ENCODE results near the gene QRICH2.
"Not testable (repeated sequence)": the region's sequence is repeated elsewhere in the genome, so short reads cannot be mapped to it uniquely, and the experiment has no call there.

QRICH2 gene

GRCh38 chr17:76276461-76277299, 31.4 kb downstream of the QRICH2 start:
- DNase-seq: no peak

DNA sequence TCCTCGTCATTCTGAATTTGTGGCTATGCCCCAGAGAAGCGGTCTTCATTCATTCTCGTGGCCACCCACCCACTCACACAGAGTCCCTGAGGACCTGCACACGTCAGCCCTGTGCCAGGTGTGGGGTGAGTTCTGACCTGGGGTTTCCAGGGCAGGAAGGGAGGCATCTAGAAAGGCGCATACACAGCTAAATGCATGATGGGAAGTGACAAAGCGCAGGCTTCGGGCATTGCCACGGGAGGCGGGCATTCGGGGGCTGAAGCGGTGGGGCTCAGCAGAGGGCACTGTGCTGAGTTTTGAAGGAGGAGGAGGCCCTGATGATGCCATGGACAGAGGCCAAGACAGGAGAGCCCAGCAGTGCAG, 32.0 kb downstream of the QRICH2 start:
- DNase-seq: no peak

- DNase-seq: no peak
Observed at GRCh38 chr17:76275382-76276068, 32.6 kb downstream of the QRICH2 start.

DNA sequence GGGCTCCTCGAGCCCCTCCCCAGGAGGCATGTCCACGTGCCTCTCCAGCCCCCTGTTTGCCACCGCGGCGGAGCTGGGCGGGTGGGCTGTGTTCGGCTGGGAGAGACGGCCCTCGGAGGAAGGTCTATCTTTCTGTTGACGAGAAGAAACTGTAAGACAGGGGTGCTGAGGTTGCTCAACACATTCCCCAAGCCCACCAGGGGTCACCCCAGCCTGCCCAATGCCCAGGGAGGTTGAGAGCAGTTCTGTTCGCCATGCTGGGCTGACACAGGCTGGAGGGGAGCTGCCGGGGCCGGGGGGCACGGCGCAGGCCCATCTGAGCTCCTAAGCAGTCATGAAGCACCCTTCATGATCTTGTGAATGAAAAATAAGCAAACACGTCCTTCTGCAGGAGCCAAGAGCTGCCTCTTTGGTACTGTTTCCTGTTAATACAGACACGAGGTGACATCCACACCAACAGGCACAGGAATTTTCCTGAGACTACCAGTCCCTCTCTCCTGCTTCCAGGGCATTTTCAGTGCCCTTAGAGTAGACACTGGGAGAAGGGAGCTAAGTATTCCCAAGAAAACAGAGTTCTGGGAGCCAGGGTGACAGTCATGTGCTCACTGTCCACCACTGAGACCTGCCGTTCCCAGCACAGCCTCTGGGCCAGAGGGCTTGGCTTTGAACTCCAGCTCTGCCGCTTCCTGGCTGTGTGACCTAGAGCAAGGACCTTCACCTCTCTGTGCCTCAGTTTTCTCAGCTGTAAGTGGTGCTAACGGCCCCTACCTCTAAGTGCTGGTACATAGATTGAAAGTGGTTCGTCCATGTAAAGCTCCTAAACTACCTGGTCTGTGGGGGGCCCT, 33.7 kb downstream of the QRICH2 start:
- DNase-seq: no peak

GRCh38 chr17:76273445-76274111, 34.5 kb downstream of the QRICH2 start:
- DNase-seq: no peak

DNA sequence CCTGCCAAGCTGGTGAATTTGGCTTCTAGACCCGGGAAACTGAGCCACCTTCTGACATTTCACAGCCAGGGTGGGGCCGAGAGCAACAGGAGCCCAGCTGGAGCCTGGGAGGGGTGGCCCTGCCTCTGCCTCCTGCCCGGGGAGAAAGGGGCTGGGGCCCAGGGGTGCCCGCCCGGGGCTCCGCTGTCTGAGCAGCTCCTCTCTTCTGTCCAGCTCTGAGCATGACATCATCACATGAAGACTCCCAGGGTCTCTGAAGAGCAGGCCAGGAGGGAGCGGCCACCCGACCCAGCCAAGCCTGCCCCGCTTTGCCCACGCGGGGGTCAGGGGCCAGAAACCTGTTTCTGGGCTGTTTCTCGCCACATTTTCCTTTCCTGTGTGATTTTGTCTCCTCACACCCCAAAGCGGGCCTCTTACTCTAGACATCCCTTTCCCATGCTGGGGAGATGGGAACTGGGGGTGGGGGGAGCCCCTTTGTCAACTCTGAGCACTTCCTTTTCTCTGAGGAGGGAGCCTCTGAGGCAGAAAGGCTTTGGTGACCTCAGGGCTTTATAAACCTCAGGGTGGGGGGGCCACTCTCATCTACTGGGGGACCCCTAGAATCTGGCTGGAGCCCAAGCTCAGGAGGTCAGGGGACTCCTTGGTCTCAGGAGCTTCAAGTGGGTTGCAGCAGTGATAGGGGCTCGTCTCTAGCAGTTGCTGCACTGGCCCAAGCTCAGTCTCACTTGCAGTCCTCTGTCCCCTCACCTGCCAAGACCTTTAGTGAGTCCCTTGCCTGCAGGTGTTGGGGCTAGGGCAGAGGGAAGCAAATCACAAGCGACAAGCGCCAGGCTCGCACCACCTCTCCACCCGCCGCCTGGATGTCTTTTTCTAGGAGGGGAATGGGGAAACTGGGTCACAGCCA, 35.3 kb downstream of the QRICH2 start:
- DNase-seq: no peak

DNA sequence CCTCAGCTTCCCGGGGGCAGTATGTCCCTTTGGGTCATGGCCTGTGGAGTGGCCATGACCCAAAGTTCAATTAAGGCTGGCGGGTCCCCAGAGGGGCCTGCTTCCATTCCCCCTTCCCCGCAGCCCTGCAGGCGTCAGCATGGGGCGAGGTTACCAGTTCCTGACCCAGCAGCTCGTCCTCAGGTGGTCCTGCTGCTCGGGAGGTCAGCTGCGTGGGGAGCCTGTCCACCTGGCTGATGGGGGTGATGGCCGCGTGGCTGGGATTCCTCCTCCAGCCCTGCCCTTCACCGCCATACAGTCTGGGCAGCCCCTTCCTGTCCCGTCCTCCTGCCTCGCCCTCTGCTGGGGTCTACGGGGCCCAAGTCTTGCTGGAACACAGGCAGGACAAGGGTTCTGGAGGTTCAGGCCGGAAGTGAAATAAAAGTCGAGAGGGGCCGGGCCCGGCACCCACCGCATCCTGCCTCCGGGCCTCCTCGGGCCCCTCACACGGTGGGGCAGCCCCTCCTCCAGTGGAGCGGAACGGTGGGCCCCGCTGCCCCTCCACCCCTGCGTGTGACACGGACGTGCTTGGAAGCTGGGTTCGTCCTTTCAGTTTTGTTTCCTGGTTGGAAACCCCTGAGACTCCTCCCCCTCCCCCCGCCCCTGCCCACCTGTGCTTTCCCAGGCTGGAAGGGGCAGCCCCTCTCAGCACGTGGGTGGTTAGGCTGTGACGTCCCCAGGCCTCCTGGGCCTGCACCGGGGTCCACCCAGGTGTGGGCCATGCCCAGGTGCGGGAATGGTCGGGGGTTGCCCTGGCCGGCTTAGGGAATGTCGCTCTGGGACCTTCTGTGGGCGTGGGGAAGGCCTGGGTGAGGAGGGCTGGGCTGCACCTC, 36.2 kb downstream of the QRICH2 start:
- DNase-seq: no peak

- no peak for DNase-seq
Observed at GRCh38 chr17:76270770-76271668, 37.1 kb downstream of the QRICH2 start.

GRCh38 chr17:76270127-76270592, 37.9 kb downstream of the QRICH2 start:
- no peak for DNase-seq

DNA sequence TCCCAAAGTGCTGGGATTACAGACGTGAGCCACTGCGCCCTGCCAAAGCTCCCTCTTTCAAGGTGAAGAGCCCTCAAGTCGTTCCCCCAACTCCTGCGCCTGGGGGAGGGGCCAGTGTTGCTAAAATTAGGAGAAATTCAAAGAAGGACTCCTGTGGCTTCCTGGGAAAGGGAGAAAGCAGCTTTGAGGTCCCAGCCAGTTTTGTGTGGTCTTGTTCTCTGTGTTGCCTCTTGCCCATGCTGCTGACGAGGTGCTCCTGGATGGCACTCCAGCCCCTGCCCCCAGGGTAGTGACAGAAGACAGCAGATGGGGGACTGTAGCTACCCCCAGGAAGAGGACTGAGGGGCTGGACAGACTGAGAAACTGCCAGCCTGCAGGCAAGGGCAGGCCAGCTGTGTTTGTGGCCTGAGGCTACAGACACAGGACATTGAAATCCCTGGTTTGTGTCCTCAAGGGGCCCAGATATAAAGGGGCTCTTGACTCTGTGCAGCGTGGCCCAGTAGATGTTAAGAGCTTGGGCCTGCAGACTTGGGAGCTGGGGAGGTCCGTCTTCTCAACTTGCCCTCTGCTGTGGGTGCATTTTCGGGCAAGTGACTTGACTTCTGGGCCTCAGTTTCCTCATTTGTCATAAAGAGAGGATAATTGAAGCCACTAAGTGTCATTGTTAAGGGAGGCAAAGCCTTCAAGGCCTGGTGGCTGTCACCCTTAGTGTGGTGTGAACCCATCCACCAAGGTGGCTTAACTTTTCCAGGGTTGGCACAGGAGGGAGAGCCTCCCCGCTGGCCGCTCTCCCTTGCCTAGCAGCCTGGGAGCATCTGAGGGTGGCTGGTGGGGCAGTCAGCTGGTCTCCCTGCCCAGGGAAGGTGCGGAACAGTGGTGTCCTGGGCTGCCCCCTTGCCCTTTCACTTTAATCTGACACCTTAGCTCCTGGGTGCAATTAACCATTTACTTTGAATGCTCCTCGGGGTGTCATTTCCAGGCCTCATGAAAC, 38.8 kb downstream of the QRICH2 start:
- DNase-seq: no peak

- DNase-seq: peak; percentile 75
Observed at GRCh38 chr17:76268015-76268749, 39.9 kb downstream of the QRICH2 start.

GRCh38 chr17:76267581-76268001, 40.5 kb downstream of the QRICH2 start:
- not testable (repeated sequence) for DNase-seq

DNA sequence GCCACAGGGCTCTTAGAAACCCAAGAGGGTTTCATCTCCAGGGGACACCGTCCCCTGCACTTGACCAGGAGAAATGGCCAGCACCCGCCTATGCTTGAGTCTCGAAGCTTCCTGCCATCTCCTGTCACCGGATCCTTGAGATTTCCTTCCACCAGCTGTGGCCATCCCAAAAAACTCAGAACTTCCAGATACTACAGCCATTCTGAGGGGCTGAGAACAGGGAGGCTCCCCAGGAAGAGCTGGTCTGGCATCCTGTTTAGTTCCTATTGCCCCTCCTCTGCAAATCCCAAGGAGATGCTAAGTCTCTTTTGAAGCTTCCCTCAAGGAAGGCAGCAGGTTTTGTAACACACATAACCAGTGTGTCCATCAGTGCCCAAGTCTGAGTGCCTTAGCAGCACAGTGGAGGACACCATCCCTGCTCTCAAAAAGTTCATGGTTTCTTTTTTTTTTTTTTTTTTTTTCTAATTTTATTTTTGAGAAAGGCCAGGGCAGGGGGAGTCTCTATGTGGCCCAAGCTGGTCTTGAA, 41.0 kb downstream of the QRICH2 start:
- DNase-seq: no peak

DNA sequence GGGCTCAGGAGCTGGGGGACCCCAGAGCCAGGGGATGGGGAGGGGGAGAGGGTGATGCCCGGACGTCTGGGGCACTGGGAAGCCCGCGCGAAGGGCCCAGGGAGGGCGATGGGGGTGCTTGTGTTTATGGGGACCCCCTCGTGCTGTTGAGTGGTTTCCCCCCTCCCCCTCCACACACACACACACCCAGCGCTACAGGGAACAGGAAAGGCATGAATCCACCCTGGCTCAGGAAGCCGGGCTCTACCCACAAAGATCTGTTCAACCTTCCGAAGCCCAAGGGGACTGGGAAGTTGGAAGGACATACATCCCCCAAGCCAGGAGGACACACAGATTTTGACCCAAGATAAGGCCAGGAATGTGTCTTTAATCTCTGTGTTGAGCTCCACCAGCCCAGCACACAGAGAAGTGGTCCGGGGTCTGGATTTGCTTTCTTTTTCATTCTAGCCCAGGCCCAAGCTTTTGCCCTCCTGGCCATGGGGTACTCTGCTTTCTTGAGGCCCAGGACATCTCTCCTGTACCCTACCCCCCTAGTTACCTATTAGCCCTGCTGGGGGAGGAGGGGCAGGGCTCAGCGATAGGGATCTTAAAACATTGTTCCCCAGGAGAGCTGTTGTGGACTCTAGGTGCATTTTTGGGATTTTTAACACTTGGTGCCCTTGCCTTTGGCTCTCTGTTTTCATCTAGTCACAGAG, 41.7 kb downstream of the QRICH2 start:
- peak; percentile 36 for DNase-seq

- DNase-seq: peak; percentile 35
Observed at GRCh38 chr17:76265624-76266243, 42.3 kb downstream of the QRICH2 start.
